ENCODE measurements around the gene ZCCHC7.

Gene ZCCHC7

DNA sequence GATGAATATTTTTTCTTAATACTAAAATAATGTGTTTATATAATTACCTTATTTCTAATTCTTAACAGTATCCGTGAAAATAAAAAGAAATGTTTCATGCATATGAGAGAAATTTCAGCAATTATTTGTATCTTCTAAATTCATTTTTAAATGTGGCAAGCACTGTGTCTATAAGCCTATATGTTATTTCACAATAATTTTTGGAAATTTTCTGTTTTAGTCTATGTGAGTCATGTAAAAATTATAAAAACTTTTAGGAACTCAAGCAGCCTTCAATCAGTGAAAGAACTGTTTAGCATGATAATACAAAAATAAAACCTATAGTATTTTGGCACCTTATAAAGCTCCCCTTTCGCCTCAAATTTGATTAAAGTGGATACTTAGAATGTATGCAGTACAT, 96.8 kb downstream of the ZCCHC7 start:
- Histone ChIP-seq H3K27ac (ENCODE audit: low read length) (no peak overlapping the region), H3K9me3 (ENCODE audit: insufficient read depth, low read depth, low read length) (no peaks in the 10 kb centered on the region), H3K9ac (ENCODE audit: low read depth, low read length) (no peak overlapping the region), H3K4me3 (ENCODE audit: low read length) (no peak overlapping the region), H3K36me3 (ENCODE audit: insufficient read depth, low read depth, low read length) (no peaks in the 10 kb centered on the region), H3K4me1 (ENCODE audit: insufficient read depth, low read length) (no peaks in the 10 kb centered on the region), H3K27me3 (ENCODE audit: insufficient read depth, low read length) (no peaks in the 10 kb centered on the region)

DNA sequence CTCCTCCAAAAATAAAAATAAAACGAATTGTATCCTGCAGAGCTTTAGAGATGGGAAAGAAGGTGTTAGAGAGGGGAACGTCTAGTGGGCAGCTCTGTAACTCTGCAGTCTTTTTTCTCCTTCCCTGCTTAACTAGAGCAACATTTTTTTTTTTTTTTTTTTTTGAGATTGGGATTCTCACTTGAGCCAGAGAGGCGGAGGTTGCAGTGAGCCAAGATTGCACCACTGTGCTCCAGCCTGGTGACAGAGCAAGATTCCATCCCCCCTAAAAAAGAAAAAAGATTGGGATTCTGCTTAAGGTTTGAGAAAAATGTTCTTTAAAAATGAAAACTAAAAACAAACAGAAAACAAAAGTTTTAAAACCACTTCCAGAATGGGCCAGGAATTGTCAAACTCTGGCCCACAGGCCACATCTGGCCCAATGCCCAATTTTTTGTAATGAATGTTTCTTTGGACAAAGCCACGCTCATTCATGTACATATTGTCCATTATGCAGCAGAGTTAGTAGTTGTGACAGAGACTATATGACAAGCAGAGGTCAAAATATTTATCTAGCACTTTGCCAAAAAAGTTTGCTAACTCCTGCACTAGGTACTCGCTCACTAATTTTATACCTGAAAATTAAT, 98.5 kb downstream of the ZCCHC7 start:
- Histone ChIP-seq H3K9me3 (ENCODE audit: insufficient read depth, low read depth, low read length) (no peaks in the 10 kb centered on the region), H3K4me3 (ENCODE audit: low read length) (no peak overlapping the region), H3K4me1 (ENCODE audit: insufficient read depth, low read length) (no peaks in the 10 kb centered on the region), H3K27me3 (ENCODE audit: insufficient read depth, low read length) (no peaks in the 10 kb centered on the region), H3K36me3 (ENCODE audit: insufficient read depth, low read depth, low read length) (no peaks in the 10 kb centered on the region), H3K27ac (ENCODE audit: low read length) (no peak overlapping the region), H3K9ac (ENCODE audit: low read depth, low read length) (no peak overlapping the region)

GRCh38 chr9:37220971-37221370, 100.6 kb downstream of the ZCCHC7 start:
- no peaks in the 10 kb centered on the region for H3K36me3 ChIP-seq (ENCODE audit: insufficient read depth, low read depth, low read length)
- H3K9ac ChIP-seq (ENCODE audit: low read depth, low read length), result no peak overlapping the region
- no peak overlapping the region for H3K4me3 ChIP-seq (ENCODE audit: low read length)
- no peaks in the 10 kb centered on the region; the same call in 1 of the 2 replicates for H3K4me1 ChIP-seq (ENCODE audit: insufficient read depth, low read length)
- H3K9me3 ChIP-seq (ENCODE audit: insufficient read depth, low read depth, low read length), result no peaks in the 10 kb centered on the region
- no peaks in the 10 kb centered on the region for H3K27me3 ChIP-seq (ENCODE audit: insufficient read depth, low read length)
- no peak overlapping the region for H3K27ac ChIP-seq (ENCODE audit: low read length)

- Histone ChIP-seq H3K9me3 (ENCODE audit: insufficient read depth, low read depth, low read length) (no peaks in the 10 kb centered on the region), H3K36me3 (ENCODE audit: insufficient read depth, low read depth, low read length) (no peaks in the 10 kb centered on the region), H3K27me3 (ENCODE audit: insufficient read depth, low read length) (no peaks in the 10 kb centered on the region), H3K4me1 (ENCODE audit: insufficient read depth, low read length) (peaks cover 4% of the 10 kb centered on the region; the same call in 1 of the 2 replicates), H3K4me3 (ENCODE audit: low read length) (no peak overlapping the region), H3K27ac (ENCODE audit: low read length) (no peak overlapping the region), H3K9ac (ENCODE audit: low read depth, low read length) (no peak overlapping the region)
Measured at GRCh38 chr9:37221489-37222106, 101.2 kb downstream of the ZCCHC7 start.

- Histone ChIP-seq H3K9ac (ENCODE audit: low read depth, low read length) (no peak overlapping the region), H3K4me1 (ENCODE audit: insufficient read depth, low read length) (peaks cover 4% of the 10 kb centered on the region; the same call in 1 of the 2 replicates), H3K27me3 (ENCODE audit: insufficient read depth, low read length) (no peaks in the 10 kb centered on the region), H3K9me3 (ENCODE audit: insufficient read depth, low read depth, low read length) (no peaks in the 10 kb centered on the region), H3K27ac (ENCODE audit: low read length) (no peak overlapping the region), H3K36me3 (ENCODE audit: insufficient read depth, low read depth, low read length) (no peaks in the 10 kb centered on the region), H3K4me3 (ENCODE audit: low read length) (no peak overlapping the region)
Measured at GRCh38 chr9:37229455-37229854, 109.1 kb downstream of the ZCCHC7 start.

- peaks cover 4% of the 10 kb centered on the region; the same call in 1 of the 2 replicates for H3K4me1 ChIP-seq (ENCODE audit: insufficient read depth, low read length)
- H3K9ac ChIP-seq (ENCODE audit: low read depth, low read length), result no peak overlapping the region
- H3K27ac ChIP-seq (ENCODE audit: low read length), result no peak overlapping the region
- H3K36me3 ChIP-seq (ENCODE audit: insufficient read depth, low read depth, low read length), result no peaks in the 10 kb centered on the region
- no peak overlapping the region for H3K4me3 ChIP-seq (ENCODE audit: low read length)
- no peaks in the 10 kb centered on the region for H3K27me3 ChIP-seq (ENCODE audit: insufficient read depth, low read length)
- H3K9me3 ChIP-seq (ENCODE audit: insufficient read depth, low read depth, low read length), result no peaks in the 10 kb centered on the region
Measured at GRCh38 chr9:37229882-37230482, 109.6 kb downstream of the ZCCHC7 start.

GRCh38 chr9:37236822-37237221, 116.4 kb downstream of the ZCCHC7 start:
- Histone ChIP-seq H3K4me3 (ENCODE audit: low read length) (no peak overlapping the region), H3K27me3 (ENCODE audit: insufficient read depth, low read length) (no peaks in the 10 kb centered on the region), H3K36me3 (ENCODE audit: insufficient read depth, low read depth, low read length) (no peaks in the 10 kb centered on the region), H3K9ac (ENCODE audit: low read depth, low read length) (no peak overlapping the region), H3K27ac (ENCODE audit: low read length) (no peak overlapping the region), H3K4me1 (ENCODE audit: insufficient read depth, low read length) (peaks cover 6% of the 10 kb centered on the region; the same call in 1 of the 2 replicates), H3K9me3 (ENCODE audit: insufficient read depth, low read depth, low read length) (no peaks in the 10 kb centered on the region)

- Histone ChIP-seq H3K9me3 (ENCODE audit: insufficient read depth, low read depth, low read length) (no peaks in the 10 kb centered on the region), H3K27ac (ENCODE audit: low read length) (no peak overlapping the region), H3K36me3 (ENCODE audit: insufficient read depth, low read depth, low read length) (no peaks in the 10 kb centered on the region), H3K9ac (ENCODE audit: low read depth, low read length) (no peak overlapping the region), H3K4me1 (ENCODE audit: insufficient read depth, low read length) (peaks cover 6% of the 10 kb centered on the region; the same call in 1 of the 2 replicates), H3K27me3 (ENCODE audit: insufficient read depth, low read length) (no peaks in the 10 kb centered on the region), H3K4me3 (ENCODE audit: low read length) (no peak overlapping the region)
Measured at GRCh38 chr9:37238122-37238521, 117.7 kb downstream of the ZCCHC7 start.

GRCh38 chr9:37239224-37239859, 119.0 kb downstream of the ZCCHC7 start:
- no peak overlapping the region for H3K9ac ChIP-seq (ENCODE audit: low read depth, low read length)
- no peaks in the 10 kb centered on the region for H3K36me3 ChIP-seq (ENCODE audit: insufficient read depth, low read depth, low read length)
- H3K27ac ChIP-seq (ENCODE audit: low read length), result no peak overlapping the region
- no peaks in the 10 kb centered on the region for H3K27me3 ChIP-seq (ENCODE audit: insufficient read depth, low read length)
- H3K4me1 ChIP-seq (ENCODE audit: insufficient read depth, low read length), result peaks cover 16% of the 10 kb centered on the region; the same call in 1 of the 2 replicates
- no peaks in the 10 kb centered on the region for H3K9me3 ChIP-seq (ENCODE audit: insufficient read depth, low read depth, low read length)
- no peak overlapping the region for H3K4me3 ChIP-seq (ENCODE audit: low read length)

GRCh38 chr9:37239921-37240320, 119.5 kb downstream of the ZCCHC7 start:
- Histone ChIP-seq H3K27ac (ENCODE audit: low read length) (no peak overlapping the region), H3K36me3 (ENCODE audit: insufficient read depth, low read depth, low read length) (no peaks in the 10 kb centered on the region), H3K4me3 (ENCODE audit: low read length) (no peak overlapping the region), H3K4me1 (ENCODE audit: insufficient read depth, low read length) (peaks cover 19% of the 10 kb centered on the region; the same call in 1 of the 2 replicates), H3K27me3 (ENCODE audit: insufficient read depth, low read length) (no peaks in the 10 kb centered on the region), H3K9me3 (ENCODE audit: insufficient read depth, low read depth, low read length) (no peaks in the 10 kb centered on the region), H3K9ac (ENCODE audit: low read depth, low read length) (no peak overlapping the region)

GRCh38 chr9:37241340-37241739, 121.0 kb downstream of the ZCCHC7 start:
- no peak overlapping the region for H3K27ac ChIP-seq (ENCODE audit: low read length)
- H3K27me3 ChIP-seq (ENCODE audit: insufficient read depth, low read length), result no peaks in the 10 kb centered on the region
- peaks cover 19% of the 10 kb centered on the region; the same call in 1 of the 2 replicates for H3K4me1 ChIP-seq (ENCODE audit: insufficient read depth, low read length)
- H3K4me3 ChIP-seq (ENCODE audit: low read length), result no peak overlapping the region
- no peaks in the 10 kb centered on the region for H3K9me3 ChIP-seq (ENCODE audit: insufficient read depth, low read depth, low read length)
- H3K36me3 ChIP-seq (ENCODE audit: insufficient read depth, low read depth, low read length), result no peaks in the 10 kb centered on the region
- no peak overlapping the region for H3K9ac ChIP-seq (ENCODE audit: low read depth, low read length)

Data from iPS-20b (cell line).